Kidney glomerular epithelial cell (primary cell): ENCODE data around the gene WBP2.

Experiments
- DNase-seq: peaks from one replicate; lab custom pipeline; 2025; lab: John Stamatoyannopoulos, UW

The WBP2 gene

GRCh38 chr17:75855310-75856061, at the start of gene WBP2:
Gene WBP2 (minus strand): TSS chr17:75855335. CDS start chr17:75855297, 38 bp downstream.
- DNase-seq, result peak; percentile 99

DNA sequence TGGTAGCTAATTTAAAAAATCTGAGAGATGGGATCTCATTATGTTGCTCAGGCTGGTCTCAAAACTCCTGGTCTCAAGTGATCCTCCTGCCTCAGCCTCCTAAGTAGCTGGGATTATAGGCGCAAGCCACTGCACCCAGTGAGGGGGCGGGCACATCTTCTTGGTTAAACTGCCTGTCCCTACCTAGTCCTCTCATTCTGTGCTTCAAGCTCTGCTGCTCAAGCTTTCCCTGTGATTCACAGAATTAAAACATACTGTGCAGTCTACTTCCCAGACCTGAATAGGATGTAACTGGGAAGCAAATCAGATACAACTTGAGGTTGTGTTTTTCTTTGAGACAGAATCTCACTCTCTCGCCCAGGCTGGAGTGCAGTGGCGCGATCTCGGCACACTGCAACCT, 47.3 kb upstream of the WBP2 start:
- DNase-seq, result peak; percentile 55

- DNase-seq, result no peak
Measured at GRCh38 chr17:75901727-75902126, 46.6 kb upstream of the WBP2 start.

GRCh38 chr17:75900691-75901533, 45.8 kb upstream of the WBP2 start:
- no peak for DNase-seq

DNA sequence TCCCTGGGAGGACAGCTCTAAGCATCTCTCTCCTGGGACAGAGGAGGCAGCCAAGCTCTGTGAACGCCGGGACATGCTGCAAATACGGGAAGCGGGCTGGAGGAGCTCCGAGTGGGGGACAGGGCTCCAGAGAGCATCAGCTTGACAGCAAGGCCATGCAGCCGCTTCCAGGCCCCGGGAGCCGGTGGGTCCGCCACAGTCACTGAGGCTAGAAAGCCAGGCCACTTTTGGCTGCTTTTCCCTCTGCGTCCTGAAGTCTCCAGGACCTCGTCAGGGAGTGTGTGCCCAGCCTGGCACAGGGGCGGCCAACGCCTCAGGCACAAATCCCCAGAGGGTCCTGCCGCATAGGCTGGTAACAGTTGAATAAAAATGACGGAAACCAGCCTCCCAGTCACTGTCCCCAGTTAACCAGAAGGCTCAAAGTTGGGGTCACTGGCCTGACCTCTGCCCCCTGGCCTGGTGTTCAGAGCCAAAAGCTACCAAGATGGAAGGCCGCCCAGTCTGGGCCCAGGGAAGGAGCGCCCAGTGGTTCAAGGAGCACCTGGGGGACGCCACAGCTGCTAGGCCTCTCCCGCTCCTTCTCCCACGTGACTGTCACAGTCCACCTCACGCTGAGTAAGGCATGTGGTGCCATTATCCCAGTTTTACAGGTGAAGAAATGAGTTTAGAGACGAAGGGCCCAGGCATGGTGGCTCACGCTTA, 44.8 kb upstream of the WBP2 start:
- DNase-seq, result no peak

DNA sequence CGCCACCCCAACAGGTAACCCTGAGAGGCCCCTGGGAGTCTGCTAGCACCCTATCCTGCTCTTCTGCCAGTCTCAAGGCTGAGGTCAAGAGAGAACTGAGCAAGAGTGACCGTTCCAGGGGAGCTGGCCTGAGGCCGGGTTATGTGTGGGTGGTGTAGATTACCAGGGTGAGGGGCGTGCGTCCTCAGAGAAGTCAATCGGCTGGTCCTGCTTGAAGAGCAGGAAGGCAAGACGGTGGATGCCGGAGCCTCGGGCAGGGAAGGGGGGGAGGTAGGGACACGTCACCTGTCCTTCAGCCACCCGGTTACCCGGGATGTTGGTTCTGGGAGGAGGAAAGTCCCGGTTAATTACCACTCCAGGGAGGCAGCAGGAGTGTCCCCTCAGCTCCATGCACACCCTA, 44.2 kb upstream of the WBP2 start:
- no peak for DNase-seq

- no peak for DNase-seq
Measured at GRCh38 chr17:75898791-75899190, 43.7 kb upstream of the WBP2 start.

- DNase-seq, result no peak
Measured at GRCh38 chr17:75898065-75898464, 42.9 kb upstream of the WBP2 start.

DNA sequence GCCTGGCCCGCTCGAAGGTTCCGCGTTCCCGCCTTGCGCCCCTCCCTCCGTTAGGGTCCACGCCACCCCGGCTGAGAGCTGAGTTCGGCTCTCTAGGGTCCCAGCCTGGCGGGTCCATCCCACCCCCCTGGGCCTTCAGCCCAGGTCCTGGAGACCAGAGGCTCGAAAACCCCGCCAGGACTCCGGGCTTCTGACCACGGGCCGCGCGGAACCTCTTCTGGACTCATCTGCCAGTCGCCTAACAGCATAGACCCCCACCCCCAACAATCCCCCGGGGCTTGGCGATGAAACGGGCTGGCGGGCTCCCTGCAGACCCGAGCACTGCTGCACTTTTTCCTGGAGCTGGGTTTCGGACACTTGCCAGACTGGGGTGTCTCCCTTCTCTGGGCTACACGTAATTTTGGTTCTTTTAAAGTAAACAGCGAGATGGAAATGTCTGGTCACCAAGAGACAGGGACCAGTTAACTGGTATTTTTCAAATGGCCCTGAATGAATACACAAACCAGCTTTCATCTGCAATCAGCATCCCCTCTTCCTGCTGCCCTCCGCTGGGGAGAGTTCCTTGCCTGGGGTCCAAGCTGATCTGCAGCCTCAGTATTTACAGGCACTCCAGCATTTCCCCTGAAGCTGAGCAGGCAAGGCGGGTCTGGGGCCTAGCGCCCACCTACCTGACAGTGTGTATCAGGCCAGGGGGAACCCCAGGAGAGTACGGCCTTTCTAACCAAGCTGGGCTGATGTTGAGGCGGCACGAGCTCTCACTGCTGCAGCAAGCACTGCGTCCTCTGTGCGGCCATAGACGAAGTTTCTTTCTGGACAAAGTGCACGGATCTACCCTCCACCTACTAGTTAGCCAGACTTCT, 42.3 kb upstream of the WBP2 start:
- no peak for DNase-seq

DNA sequence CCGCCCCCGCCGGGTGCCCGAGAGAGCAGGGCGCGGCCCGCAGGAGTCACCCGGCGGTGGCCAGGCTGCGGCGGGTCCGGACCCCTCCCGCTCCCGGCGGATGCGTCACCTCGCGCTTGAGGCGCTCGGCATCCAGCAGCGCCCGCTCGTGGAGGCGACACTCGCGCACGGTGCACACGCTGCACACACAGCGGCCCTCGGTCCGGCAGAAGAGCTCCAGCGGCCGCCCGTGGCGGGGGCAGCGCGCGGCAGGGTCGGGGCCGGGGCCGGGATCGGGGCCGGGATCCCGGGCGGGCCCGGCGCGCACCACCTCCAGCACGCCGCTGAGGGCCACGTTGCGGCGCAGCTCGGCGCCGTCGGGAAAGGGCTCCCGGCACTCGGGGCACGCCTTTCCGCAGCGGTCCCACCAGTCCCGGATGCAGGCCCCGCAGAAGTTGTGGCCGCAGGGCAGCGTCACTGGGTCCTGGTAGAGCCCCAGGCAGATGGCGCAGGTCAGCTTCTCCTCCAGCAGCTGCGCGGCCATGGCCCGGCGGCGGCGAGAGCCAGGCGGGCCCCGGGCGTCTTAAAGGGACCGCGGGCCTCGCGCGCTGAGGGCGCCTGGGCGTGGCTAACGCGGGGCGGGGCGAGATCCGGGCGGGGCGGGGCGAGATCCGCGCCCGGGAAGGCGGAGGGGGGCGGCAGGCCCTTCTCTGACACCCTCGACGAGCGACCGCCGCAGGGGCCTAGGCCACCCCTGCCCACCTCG, 41.5 kb upstream of the WBP2 start, which contains the start of gene TRIM65:
TSS of gene TRIM65 (minus strand) at position 537 of the 745 bp plus-strand sequence. CDS start at position 523, 14 bp downstream.
- peak; percentile 32 for DNase-seq

DNA sequence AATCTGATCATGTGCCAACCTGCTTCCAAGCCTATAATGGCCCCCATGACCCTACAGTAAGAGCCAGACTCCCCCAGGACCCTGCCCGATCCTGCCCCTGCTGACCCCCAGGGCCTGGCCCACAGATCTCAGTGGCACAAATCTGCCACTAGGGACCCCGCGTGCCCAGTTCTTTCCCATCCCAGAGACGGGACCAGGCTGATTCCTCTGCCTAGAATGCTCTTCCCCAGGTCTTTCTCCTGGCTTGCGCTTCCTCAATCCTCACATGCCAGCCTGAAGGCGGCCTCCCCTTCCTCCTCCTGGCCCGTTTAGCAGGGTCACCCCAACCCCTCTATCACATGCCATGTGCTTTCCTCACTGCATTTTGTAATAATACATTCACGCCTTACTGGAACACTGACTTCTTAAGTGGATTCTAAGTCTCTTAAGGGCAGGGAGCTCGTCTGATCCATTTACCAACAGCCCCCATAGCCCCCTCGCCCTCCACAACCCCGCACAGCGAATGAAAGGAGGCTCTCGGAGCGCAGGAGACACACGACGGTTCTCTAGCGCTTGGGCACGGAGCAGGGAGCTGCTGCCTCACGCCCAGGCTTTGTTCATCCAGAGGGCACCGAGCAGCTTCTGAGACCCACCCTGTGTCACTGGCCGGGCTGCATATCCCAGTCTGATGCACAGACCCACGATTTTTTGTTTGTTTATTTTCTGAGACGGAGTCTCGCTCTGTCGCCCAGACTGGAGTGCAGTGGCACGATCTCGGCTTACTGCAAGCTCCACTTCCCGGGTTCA, 40.4 kb upstream of the WBP2 start:
- DNase-seq, result no peak

DNA sequence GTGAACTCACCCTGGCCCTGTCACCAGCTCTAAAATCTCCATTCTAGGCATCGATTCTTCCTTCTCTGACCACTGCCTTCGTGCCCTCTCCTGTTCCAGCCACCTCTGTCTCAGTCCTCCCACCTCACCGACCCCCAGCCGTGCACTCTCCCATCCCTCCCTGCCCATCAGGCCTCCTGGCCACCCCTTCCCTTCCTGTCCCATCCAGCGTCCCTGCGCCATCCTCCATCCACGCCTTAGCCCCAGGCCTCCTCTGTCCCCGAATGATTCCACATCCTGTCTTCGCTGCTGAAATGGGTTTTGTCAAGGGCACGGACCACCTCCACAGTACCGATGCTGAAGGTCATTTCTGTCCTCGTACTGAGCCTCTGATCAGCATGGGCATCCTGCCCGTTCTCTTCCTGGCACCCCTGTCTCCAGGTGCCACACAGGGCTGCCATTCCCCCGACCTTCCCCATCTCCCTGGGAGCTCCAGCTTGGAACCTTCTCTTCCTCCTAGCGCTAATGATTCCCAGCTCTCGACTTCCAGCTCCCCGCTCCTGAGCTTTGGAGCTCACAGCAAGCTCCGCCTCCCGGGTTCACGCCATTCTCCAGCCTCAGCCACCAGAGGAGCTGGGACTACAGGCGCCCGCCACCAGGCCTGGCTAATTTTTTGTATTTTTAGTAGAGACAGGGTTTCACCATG, 39.1 kb upstream of the WBP2 start:
- DNase-seq, result no peak

- DNase-seq, result no peak
Measured at GRCh38 chr17:75893305-75894048, 38.3 kb upstream of the WBP2 start.

DNA sequence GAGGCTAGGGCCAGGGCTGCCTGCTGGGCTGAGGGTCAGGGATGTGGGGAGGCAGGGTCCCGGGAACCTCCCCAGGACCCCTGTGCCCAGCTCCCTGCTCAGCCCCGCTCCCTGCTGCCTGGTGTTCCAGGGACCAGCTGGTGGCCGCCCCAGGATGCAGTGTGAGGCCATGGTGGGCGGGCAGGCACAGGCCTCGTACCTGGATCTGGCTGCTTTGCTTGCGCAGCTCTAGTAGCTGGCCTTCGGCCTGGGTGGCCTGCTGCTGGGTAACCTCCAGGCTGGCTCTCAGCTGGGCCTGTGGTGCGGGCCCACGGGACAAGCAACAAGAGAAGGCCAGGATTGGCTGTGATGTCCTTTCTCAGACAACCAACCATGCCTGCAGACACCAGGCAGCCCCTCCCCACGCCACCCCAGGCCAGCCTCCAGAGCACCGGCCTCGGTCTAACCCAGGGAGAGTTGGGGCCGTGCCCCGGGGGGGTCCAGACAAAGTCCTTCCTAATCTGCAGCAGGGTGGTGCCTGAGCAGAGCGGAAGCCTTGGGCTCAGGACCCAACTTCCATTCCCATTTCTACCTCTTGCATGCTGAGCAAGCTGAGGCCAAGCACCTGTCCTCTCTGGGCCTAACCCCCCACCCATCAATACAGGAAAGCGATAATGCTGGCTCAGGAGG, 37.6 kb upstream of the WBP2 start:
- no peak for DNase-seq

DNA sequence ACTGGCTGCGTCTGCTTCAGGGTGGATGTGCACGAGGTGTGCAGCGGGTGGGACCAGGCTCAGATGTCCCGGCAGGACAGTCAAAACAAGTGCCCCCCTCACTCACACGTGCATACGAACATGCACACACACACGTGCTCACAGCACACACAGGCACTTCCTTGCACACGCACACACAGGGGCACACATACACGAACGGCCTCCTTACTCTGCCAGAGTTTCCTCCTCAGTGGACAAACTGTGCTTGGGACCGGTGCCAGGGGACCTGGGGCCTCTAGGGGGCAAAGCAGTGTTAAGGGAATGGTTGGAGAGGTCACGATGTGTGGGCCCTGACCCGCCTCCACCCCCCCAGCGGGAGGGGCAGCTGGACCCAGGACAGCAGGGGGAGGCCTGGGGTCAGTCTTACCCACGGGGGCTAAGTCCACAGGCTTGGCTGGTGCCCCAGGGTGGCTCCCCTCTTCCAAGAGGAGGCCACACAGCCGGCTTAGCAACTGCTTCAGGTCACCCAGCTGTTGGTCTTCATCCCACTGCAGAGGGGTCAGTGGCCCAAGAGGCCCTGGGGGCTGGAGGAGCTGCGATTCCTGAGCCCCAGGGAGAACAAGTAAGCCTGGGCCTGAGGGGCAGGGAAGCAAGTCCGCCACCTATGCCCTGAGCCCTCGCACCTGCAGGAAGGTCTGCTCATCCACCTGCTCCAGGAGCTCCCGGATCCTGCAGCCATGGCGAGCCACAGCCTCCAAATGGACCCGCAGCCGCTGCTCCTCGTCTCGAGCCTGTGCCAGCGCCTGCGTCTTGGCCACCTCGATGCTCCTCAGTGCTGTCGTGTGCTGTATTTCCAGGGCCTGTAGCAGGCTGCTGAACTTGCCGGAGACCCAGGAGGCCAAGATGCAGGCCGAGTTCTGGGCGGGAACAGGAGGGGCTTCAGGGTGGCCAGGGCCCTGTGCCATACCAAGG, 36.7 kb upstream of the WBP2 start:
- no peak for DNase-seq

DNA sequence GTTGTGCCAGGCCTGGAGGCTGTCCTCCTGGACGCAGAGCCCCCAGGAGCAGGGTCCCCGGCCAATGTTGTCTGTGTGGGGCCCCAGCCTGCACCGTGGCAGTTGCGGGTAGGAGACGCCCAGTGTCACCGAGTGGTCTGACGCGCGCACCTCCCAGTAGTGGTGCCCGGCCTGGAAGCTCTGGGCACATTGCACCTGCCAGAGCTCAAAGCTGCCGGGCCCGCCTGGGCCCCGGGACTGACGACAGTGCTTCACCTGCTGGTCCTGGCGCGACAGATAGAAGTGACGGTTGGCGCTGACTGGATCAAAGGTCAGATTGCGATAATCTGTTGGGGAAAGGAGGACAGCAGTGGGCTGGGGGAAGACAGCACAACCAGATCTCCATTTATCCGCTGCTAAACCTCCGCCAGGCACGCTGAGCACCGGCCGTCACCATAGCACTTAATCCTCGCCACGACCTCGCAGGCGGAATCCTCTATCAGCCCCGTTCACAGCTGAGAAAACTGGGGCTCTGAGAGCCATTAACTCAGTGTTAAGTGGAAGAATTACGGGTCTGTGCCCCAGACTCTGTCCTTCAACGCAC, 36.0 kb upstream of the WBP2 start:
- no peak for DNase-seq

DNA sequence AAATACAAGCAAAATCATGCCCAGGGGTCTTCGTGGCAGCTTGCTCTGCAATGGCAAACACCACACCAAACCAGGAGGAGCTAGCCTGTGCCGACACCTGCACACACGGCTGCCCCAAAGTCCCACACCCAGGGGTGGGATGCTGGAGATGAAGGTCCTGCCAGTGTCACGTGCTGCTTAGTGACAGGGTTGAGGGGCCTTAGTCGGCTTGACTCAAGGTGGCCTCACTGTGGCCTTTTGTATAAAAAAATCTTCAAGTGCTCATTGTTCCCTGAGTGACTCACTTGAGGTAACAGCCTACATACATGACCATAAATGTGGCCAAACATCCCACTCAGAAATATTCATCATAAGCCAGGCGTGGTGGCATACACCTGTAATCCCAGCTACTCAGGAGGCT, 34.3 kb upstream of the WBP2 start:
- no peak for DNase-seq
